Measurements from ENCODE around the gene C19orf81. TPM values are rescaled to one million over a fixed set of nuclear protein-coding genes. Genes with fewer than 3 reads are reported as not detected.

The C19orf81 gene
- total and polyA plus RNA-seq, 9 of the 15 experiments (the other 6 are each of a cell fraction or from before 2014, with no cell fraction given), result 2.5 to 42.9 (median 33.0) TPM; not detected in 4

DNA sequence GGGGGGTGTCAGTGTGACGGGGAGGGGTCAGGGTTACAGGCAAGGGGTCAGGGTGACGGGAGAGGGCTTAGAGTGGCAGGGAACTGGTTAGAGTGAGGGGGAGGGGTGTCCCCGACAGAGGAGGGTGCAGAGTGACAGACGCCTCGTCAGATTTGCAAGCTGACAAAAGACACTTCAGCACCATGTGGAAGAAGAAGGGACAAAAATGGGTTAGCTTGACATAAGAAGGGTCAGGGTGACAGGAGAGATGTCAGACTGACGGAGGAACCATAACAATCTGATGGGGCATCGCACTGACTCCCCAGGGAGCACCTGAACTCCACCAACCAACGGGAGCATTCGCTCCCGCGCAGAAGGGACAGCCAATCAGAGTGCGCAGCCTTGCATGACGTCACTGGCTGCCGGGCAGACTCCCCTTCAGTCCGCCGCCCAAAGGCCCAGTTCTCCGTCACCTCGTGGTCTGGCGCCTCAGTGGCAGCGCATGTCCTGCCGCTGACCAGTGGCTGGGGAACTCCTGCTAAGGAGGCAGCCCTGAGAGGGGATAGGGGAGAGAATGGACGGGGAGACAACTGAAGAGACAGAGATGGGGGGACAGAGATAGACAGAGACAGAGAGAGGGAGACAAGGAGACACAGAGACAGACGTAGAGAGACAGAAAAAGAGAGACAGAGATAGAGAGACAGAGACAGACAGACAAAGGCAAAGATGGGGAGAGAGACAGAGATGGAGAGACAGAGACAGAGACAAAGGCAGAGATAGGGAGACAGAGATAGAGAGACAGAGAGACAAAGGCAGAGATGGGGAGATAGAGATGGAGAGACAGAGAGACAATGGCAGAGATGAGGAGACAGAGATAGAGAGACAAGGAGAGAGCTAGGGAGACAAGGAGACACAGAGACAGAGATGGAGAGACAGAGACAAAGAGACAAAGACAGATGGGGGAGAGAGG lies 30.2 kb downstream of the C19orf81 start:
- peak; percentile 99 for FAIRE-seq
- intact Hi-C loops (cut with micrococcal nuclease), result no loop called here
- TF ChIP-seq PHF21A (IDR thresholded peaks at IDR 0.05; ENCODE audit: borderline replicate concordance, low read depth), result no peak
- no peak for TF ChIP-seq GATAD2A (IDR thresholded peaks at IDR 0.05)
- peak; percentile 99 for TF ChIP-seq ATF7 (IDR thresholded peaks at IDR 0.05)
- TF ChIP-seq HMGN3 (IDR thresholded peaks at IDR 0.05; ENCODE audit: borderline replicate concordance, extremely low read depth, insufficient read length, low read depth, low read length), result no peak
- TF ChIP-seq ZNF23 (CRISPR knock-in tag; IDR thresholded peaks at IDR 0.05), result no peak
- TF ChIP-seq RFX1 (IDR thresholded peaks at IDR 0.05), result no peak
- TF ChIP-seq, protein P1, sequence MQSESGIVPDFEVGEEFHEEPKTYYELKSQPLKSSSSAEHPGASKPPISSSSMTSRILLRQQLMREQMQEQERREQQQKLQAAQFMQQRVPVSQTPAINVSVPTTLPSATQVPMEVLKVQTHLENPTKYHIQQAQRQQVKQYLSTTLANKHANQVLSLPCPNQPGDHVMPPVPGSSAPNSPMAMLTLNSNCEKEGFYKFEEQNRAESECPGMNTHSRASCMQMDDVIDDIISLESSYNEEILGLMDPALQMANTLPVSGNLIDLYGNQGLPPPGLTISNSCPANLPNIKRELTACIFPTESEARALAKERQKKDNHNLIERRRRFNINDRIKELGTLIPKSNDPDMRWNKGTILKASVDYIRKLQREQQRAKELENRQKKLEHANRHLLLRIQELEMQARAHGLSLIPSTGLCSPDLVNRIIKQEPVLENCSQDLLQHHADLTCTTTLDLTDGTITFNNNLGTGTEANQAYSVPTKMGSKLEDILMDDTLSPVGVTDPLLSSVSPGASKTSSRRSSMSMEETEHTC (IDR thresholded peaks at IDR 0.05), result no peak
- no peak for TF ChIP-seq ARID1B (IDR thresholded peaks at IDR 0.05)
- peak; percentile 25 for TF ChIP-seq HNRNPLL (IDR thresholded peaks at IDR 0.05; ENCODE audit: low read depth, low read length, poor library complexity, severe bottlenecking)
- TF ChIP-seq NEUROD1 (IDR thresholded peaks at IDR 0.05; ENCODE audit: borderline replicate concordance, low read depth, low read length, partially characterized antibody), result peak; percentile 46
- TF ChIP-seq, protein P2, sequence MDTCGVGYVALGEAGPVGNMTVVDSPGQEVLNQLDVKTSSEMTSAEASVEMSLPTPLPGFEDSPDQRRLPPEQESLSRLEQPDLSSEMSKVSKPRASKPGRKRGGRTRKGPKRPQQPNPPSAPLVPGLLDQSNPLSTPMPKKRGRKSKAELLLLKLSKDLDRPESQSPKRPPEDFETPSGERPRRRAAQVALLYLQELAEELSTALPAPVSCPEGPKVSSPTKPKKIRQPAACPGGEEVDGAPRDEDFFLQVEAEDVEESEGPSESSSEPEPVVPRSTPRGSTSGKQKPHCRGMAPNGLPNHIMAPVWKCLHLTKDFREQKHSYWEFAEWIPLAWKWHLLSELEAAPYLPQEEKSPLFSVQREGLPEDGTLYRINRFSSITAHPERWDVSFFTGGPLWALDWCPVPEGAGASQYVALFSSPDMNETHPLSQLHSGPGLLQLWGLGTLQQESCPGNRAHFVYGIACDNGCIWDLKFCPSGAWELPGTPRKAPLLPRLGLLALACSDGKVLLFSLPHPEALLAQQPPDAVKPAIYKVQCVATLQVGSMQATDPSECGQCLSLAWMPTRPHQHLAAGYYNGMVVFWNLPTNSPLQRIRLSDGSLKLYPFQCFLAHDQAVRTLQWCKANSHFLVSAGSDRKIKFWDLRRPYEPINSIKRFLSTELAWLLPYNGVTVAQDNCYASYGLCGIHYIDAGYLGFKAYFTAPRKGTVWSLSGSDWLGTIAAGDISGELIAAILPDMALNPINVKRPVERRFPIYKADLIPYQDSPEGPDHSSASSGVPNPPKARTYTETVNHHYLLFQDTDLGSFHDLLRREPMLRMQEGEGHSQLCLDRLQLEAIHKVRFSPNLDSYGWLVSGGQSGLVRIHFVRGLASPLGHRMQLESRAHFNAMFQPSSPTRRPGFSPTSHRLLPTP (IDR thresholded peaks at IDR 0.05; ENCODE audit: borderline replicate concordance, extremely low read depth, insufficient read length), result no peak
- TF ChIP-seq HDGF (IDR thresholded peaks at IDR 0.05), result no peak
- TF ChIP-seq YY1 (IDR thresholded peaks at IDR 0.05; ENCODE audit: borderline replicate concordance in 1 of 3, control insufficient read depth in 1 of 3, extremely low read depth in 1 of 3, insufficient read depth in 3 of 3, insufficient read length in 1 of 3, insufficient replicate concordance in 2 of 3, low read depth in 1 of 3, low read length in 2 of 3), result no peak
- TF ChIP-seq JUND (IDR thresholded peaks at IDR 0.05; ENCODE audit: borderline replicate concordance, low read depth, low read length), result peak; percentile 91
- TF ChIP-seq JUND (tag; IDR thresholded peaks at IDR 0.05; ENCODE audit: borderline replicate concordance, low read depth, low read length), result peak; percentile 43; the same call in 1 of the 3 replicates
- TF ChIP-seq MYBL2 (IDR thresholded peaks at IDR 0.05; ENCODE audit: low read depth), result peak; percentile 46; the same call in 1 of the 2 replicates
- no peak for TF ChIP-seq MYBL2 (CRISPR knock-in tag; IDR thresholded peaks at IDR 0.05; ENCODE audit: borderline replicate concordance)

More for the DNA sequence above, 30.2 kb downstream of the C19orf81 start:
- BruUV-seq (replicated peaks), result no TSS peak
- Histone ChIP-seq H3K4me1 (replicated peaks in 1 of 2; ENCODE audit: control insufficient read depth in 2 of 2, insufficient read depth in 2 of 2, low read length in 2 of 2) (peaks cover 2 to 13% of the 10 kb centered on the region in 2 experiments; a peak in 3 of 5 replicates), H3K9me3 (replicated peaks; ENCODE audit: control insufficient read depth, insufficient read depth, low read depth, low read length) (no peaks in the 10 kb centered on the region), H3K9me1 (ENCODE audit: control insufficient read depth, insufficient read depth, low read length) (no peaks in the 10 kb centered on the region), H3K27me3 (ENCODE audit: control insufficient read depth in 2 of 2, insufficient read depth in 2 of 2, low read length in 2 of 2) (peaks cover 16 to 36% of the 10 kb centered on the region in 2 experiments), H2AFZ (ENCODE audit: low read depth, low read length) (peak overlapping the region; percentile 72), H3K27ac (ENCODE audit: extremely low read depth, low read depth, low read length) (no peak overlapping the region), H3K4me3 (no peak overlapping the region), H3K79me2 (ENCODE audit: control insufficient read depth, insufficient read depth, low read length) (no peaks in the 10 kb centered on the region), H4K20me1 (replicated peaks; ENCODE audit: control insufficient read depth, insufficient read depth, low read length) (no peaks in the 10 kb centered on the region; the same call in 1 of the 2 replicates), H3K36me3 (ENCODE audit: control insufficient read depth, insufficient read depth, low read length) (no peaks in the 10 kb centered on the region), H3K9ac (ENCODE audit: insufficient read depth in 1 of 2, low read depth in 2 of 2, low read length in 2 of 2) (no peak overlapping the region), H3K4me2 (ENCODE audit: insufficient read depth, low read length) (peak overlapping the region; percentile 21; the same call in 1 of the 2 replicates)
- WGBS (ENCODE audit: insufficient coverage, low coverage, missing lambda C conversion rate), result 2% methylated on average over 22 of the region's 23 CpGs
- in situ Hi-C loops (cut with MboI), result no loop called here
- DNase-seq (ENCODE audit: extremely low read depth in 1 of 4, low spot score in 3 of 4), result peak; percentile 92 to 100 (median 99)
- POLR2A ChIA-PET, result no interaction called here
- ATAC-seq, result peak; percentile 100
- CTCF ChIA-PET (ENCODE audit: low intra/inter-chr PET ratio), result no interaction called here

All from K562 (cell line).